HG02884 (cell line): ENCODE measurements around the gene ZNF138.

ENCODE experiments used
- ATAC-seq: cut with Tn5 transposase; IDR thresholded peaks from one replicate; pipeline ENCODE4 v1.9.1; 2021; ENCODE audit warnings: mild to moderate bottlenecking, moderate library complexity; ENCODE audit not compliant: unreplicated experiment

Gene ZNF138

GRCh38 chr7:64874562-64875250, 80.5 kb downstream of the ZNF138 start:
- ATAC-seq, result no peak

- ATAC-seq, result no peak
Measured at GRCh38 chr7:64875258-64875657, 81.0 kb downstream of the ZNF138 start.

GRCh38 chr7:64875658-64876406, 81.6 kb downstream of the ZNF138 start:
- no peak for ATAC-seq

GRCh38 chr7:64876792-64877713, 82.8 kb downstream of the ZNF138 start:
- ATAC-seq, result no peak

GRCh38 chr7:64877714-64878610, 83.7 kb downstream of the ZNF138 start:
- ATAC-seq, result no peak

- ATAC-seq, result no peak
Measured at GRCh38 chr7:64878684-64879083, 84.5 kb downstream of the ZNF138 start.

- ATAC-seq, result no peak
Measured at GRCh38 chr7:64879086-64879730, 85.0 kb downstream of the ZNF138 start.

GRCh38 chr7:64879800-64880199, 85.6 kb downstream of the ZNF138 start:
- no peak for ATAC-seq

GRCh38 chr7:64880322-64881297, 86.4 kb downstream of the ZNF138 start:
- no peak for ATAC-seq

- no peak for ATAC-seq
Measured at GRCh38 chr7:64881461-64882287, 87.4 kb downstream of the ZNF138 start.

- ATAC-seq, result no peak
Measured at GRCh38 chr7:64882341-64883112, 88.3 kb downstream of the ZNF138 start.
